Esophagus muscularis mucosa (tissue), 4 donors: ENCODE data around the gene MIER3. TPM values are rescaled to one million over a fixed set of nuclear protein-coding genes. Genes with fewer than 3 reads are reported as not detected.

Experiments
- DNase-seq: peaks from one replicate; pipeline ENCODE4 v3.0.0-alpha.2; 2017; ENCODE audit errors: extremely low spot score
- H3K27ac ChIP-seq, 4 donors: fragments of 200-600 bp; sonication (generic); replicated peaks in 1 of 4; 1 replicate in 3 of 4; 2 replicates in 1 of 4; pipeline ENCODE4 v1.5.1; 2016 to 2019; ENCODE audit warnings: mild to moderate bottlenecking in 1 of 4
- H3K27me3 ChIP-seq, 4 donors: fragments of 200-600 bp; sonication (generic); one replicate each; pipeline versions ENCODE4 v1.5.1 to v1.6.0; 2016 to 2019
- H3K36me3 ChIP-seq, 4 donors: fragments of 200-600 bp; sonication (generic); one replicate each; pipeline ENCODE4 v1.5.1; 2016 to 2019
- H3K4me1 ChIP-seq, 4 donors: fragments of 200-600 bp; sonication (generic); one replicate each; pipeline ENCODE4 v1.5.1; 2016 to 2019
- H3K4me3 ChIP-seq, 4 donors: fragments of 200-600 bp; sonication (generic); 1 replicate in 2 of 4; 2 replicates in 2 of 4; pipeline ENCODE4 v1.5.1; 2016 to 2019; ENCODE audit warnings: mild to moderate bottlenecking in 4 of 4, moderate library complexity in 1 of 4
- H3K9me3 ChIP-seq, 4 donors: fragments of 200-600 bp; sonication (generic); 1 replicate in 3 of 4; 2 replicates in 1 of 4; pipeline ENCODE4 v1.5.1; 2016 to 2019
- CTCF ChIP-seq, 3 experiments: fragments of 200-600 bp in 2 of 3; fragments of 450-650 bp in 1 of 3; sonication (generic) in 2 of 3; IDR thresholded peaks; one replicate each; pipeline ENCODE4 v1.5.1; 2017 to 2019; ENCODE audit warnings: antibody characterized with exemption in 3 of 3, mild to moderate bottlenecking in 2 of 3, moderate library complexity in 1 of 3
- EP300 ChIP-seq: sonication (generic); formaldehyde crosslinking; IDR thresholded peaks from one replicate; pipeline ENCODE4 v1.6.1; 2017; ENCODE audit warnings: antibody characterized with exemption
- POLR2A ChIP-seq: fragments of 450-650 bp; IDR thresholded peaks from one replicate; pipeline ENCODE4 v1.6.1; 2017; ENCODE audit warnings: antibody characterized with exemption, moderate library complexity, mild to moderate bottlenecking, low read depth
- POLR2AphosphoS5 ChIP-seq, 2 donors: sonication (generic); formaldehyde crosslinking; IDR thresholded peaks; one replicate each; pipeline ENCODE4 v1.6.1; 2017; ENCODE audit warnings: antibody characterized with exemption in 2 of 2
- WGBS: methylation state at CpG from one replicate; pipeline ENCODE4 v1.1.5; 2018; 5-methylcytosine and 5-hydroxymethylcytosine counted together
- intact Hi-C: fragments of 100-400 bp; cut with DNase I; formaldehyde crosslinking; loops from one replicate; pipeline ENCODE4 v1.15.1; 2023
- total RNA-seq, 4 donors: library from RNA; depleted of rRNA; stranded (reverse); fragments of >200 nt; gene quantifications; one replicate each; pipeline versions ENCODE4 v1.1.0 to v1.2.1, GENCODE V29; 2016

Gene MIER3
- total RNA-seq, 4 donors from 2014 or later = 11.1 to 16.2 (median 13.0) TPM

- peaks cover 18 to 21% (median 19%) of the 10 kb centered on the region in 4 donors for H3K4me1 ChIP-seq
- TF ChIP-seq POLR2AphosphoS5 (IDR thresholded peaks at IDR 0.05) (no peak), POLR2A (no peak), EP300 (no peak), CTCF (IDR thresholded peaks at IDR 0.05) (no peak)
- H3K27me3 ChIP-seq = peaks cover 0 to 6% (median 0%) of the 10 kb centered on the region in 4 donors
- no peak for DNase-seq
- H3K9me3 ChIP-seq = no peaks in the 10 kb centered on the region
- no peak overlapping the region for H3K27ac ChIP-seq
- H3K4me3 ChIP-seq = no peak overlapping the region
- WGBS = 91% methylated on average over 1 of the region's 1 CpG
- intact Hi-C loops = loop anchor here (5.0 kb wide), 1 partner anchor 47 kb away; the partner anchor contains the start of gene SETD9
- no peaks in the 10 kb centered on the region for H3K36me3 ChIP-seq
These were observed 2.3 kb upstream of the MIER3 start for GRCh38 chr5:56954262-56954661.

- no peaks in the 10 kb centered on the region for H3K9me3 ChIP-seq
- WGBS = no CpG with 5 or more reads among the region's 85 CpGs
- no peak for TF ChIP-seq CTCF (IDR thresholded peaks at IDR 0.05)
- TF ChIP-seq POLR2A = no peak
- peak overlapping the region; percentile 83 to 93 (median 92) for H3K27ac ChIP-seq
- peaks cover 18 to 27% (median 24%) of the 10 kb centered on the region in 4 donors for H3K4me1 ChIP-seq
- intact Hi-C loops = loop anchor here (5.0 kb wide), 1 partner anchor 44 kb away; the partner anchor contains the start of gene SETD9
- peak overlapping the region; percentile 89 to 95 (median 92) for H3K4me3 ChIP-seq
- H3K27me3 ChIP-seq = no peaks in the 10 kb centered on the region
- peaks cover 0 to 11% (median 7%) of the 10 kb centered on the region in 4 donors for H3K36me3 ChIP-seq
- no peak for DNase-seq
These were observed 587 bp downstream of the MIER3 start for GRCh38 chr5:56951126-56951945.

- Histone ChIP-seq H3K36me3 (peaks cover 5 to 15% (median 12%) of the 10 kb centered on the region in 4 donors), H3K4me1 (peaks cover 18 to 27% (median 24%) of the 10 kb centered on the region in 4 donors), H3K9me3 (no peaks in the 10 kb centered on the region), H3K4me3 (peak overlapping the region; percentile 89 to 95 (median 92)), H3K27ac (peak overlapping the region; percentile 83 to 93 (median 92)), H3K27me3 (no peaks in the 10 kb centered on the region)
- intact Hi-C loops = loop anchor here (5.0 kb wide), 1 partner anchor 43 kb away; the partner anchor contains the start of gene SETD9
- 1% methylated on average over 24 of the region's 33 CpGs for WGBS
- no peak for DNase-seq
- TF ChIP-seq POLR2AphosphoS5 (IDR thresholded peaks at IDR 0.05) (peak; percentile 16 to 30), EP300 (no peak)
These were observed 1.2 kb downstream of the MIER3 start for GRCh38 chr5:56950626-56951125.

GRCh38 chr5:56947052-56947451 lies 4.9 kb downstream of the MIER3 start:
- Histone ChIP-seq H3K4me3 (no peak overlapping the region), H3K27ac (no peak overlapping the region), H3K36me3 (peaks cover 27 to 52% (median 37%) of the 10 kb centered on the region in 4 donors), H3K4me1 (peaks cover 13 to 21% (median 16%) of the 10 kb centered on the region in 4 donors), H3K27me3 (no peaks in the 10 kb centered on the region), H3K9me3 (no peaks in the 10 kb centered on the region)
- TF ChIP-seq POLR2A (no peak), EP300 (no peak), CTCF (IDR thresholded peaks at IDR 0.05) (no peak), POLR2AphosphoS5 (IDR thresholded peaks at IDR 0.05) (no peak)
- no peak for DNase-seq
- intact Hi-C loops = no loop called here

DNA sequence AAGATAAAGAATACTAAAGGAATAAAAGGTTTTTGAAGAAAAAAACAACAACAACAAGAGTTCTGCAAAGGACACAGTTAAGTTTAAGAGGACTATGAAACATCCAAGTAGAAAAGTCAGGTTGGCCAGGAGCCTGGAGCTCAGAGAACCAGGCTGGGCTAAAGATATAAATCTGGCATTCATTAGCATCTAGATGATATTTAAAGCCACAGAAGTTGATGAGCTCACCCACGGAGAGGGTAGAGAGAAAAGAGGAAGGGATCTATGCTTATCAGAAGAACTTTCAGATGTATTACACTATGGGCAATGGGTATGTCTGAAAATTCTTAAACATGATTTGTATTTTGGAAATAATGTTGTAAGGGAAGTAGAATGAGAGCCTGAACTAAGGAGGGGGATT lies 9.9 kb downstream of the MIER3 start:
- 19% methylated on average over 1 of the region's 1 CpG for WGBS
- Histone ChIP-seq H3K4me3 (no peak overlapping the region), H3K9me3 (no peaks in the 10 kb centered on the region), H3K4me1 (no peaks in the 10 kb centered on the region), H3K27me3 (no peaks in the 10 kb centered on the region), H3K27ac (no peak overlapping the region), H3K36me3 (peaks cover 56 to 95% (median 80%) of the 10 kb centered on the region in 4 donors)
- intact Hi-C loops = no loop called here
- DNase-seq = no peak
- TF ChIP-seq CTCF (IDR thresholded peaks at IDR 0.05) (no peak), EP300 (no peak), POLR2AphosphoS5 (IDR thresholded peaks at IDR 0.05) (no peak), POLR2A (no peak)
